Measurements from ENCODE around the gene SCAP. TPM values are rescaled to one million over a fixed set of nuclear protein-coding genes. Genes with fewer than 3 reads are reported as not detected.

Gene SCAP
- total and polyA plus RNA-seq, 2 of the 4 experiments (the other 2 are of a cell fraction): 25.3 to 34.6 TPM

DNA sequence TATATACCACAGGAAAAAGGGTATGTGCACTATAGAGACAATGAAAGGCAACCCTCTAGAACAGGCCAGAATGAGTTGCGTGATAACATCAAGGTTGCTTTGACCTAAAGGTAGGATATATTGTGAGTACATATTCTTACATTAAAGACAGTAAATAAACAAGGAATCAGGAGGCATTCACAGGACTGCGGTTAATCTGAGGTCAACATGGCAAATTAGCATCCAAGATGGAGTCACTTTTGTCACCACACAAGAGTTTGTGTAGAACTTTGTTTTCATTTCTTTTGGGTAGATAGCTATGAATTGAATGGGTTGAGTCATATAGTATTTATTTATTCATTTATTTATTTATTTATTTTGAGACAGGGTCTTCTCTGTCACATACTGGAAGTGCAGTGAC is 11.5 kb upstream of the SCAP start:
- no peak overlapping the region for H4K8ac ChIP-seq (ENCODE audit: low read depth in 2 of 2, low read length in 2 of 2)
- H2AK5ac ChIP-seq (ENCODE audit: low read depth, low read length): no peak overlapping the region
- H3K4me2 ChIP-seq (ENCODE audit: low read depth, low read length): no peak overlapping the region
- no peak overlapping the region for H3K56ac ChIP-seq (ENCODE audit: extremely low read depth, insufficient read depth, low read length)
- in situ Hi-C loops (cut with MboI; ENCODE audit: low sequenced_read_pairs) (no loop called here), intact Hi-C loops (cut with micrococcal nuclease) (no loop called here), dilution Hi-C loops (cut with HindIII; ENCODE audit: low sequenced_read_pairs, unreplicated experiment) (no loop called here)
- H3K9me3 ChIP-seq (ENCODE audit: control insufficient read depth, insufficient read depth, low read length): no peaks in the 10 kb centered on the region
- 0 out of 2 replicates have a peak, but pooled peaks cover 1% of the 10 kb centered on the region for H3K36me3 ChIP-seq (ENCODE audit: control insufficient read depth, insufficient read depth, low read length)
- no peaks in the 10 kb centered on the region for H3K27me3 ChIP-seq (ENCODE audit: control insufficient read depth, insufficient read depth, low read length)
- H2BK5ac ChIP-seq (ENCODE audit: low read depth, low read length, poor library complexity, severe bottlenecking): no peak overlapping the region
- DNase-seq (no peak), ATAC-seq (ENCODE audit: low read depth) (no peak)
- H3K18ac ChIP-seq (ENCODE audit: low read depth, low read length): no peak overlapping the region
- no peaks in the 10 kb centered on the region for H4K20me1 ChIP-seq (ENCODE audit: insufficient read depth, low read length)
- no peak overlapping the region for H2AFZ ChIP-seq (replicated peaks; ENCODE audit: low read length, poor library complexity)
- no peak overlapping the region for H4K91ac ChIP-seq (ENCODE audit: insufficient read depth, low read depth, low read length)
- H3K9me1 ChIP-seq (ENCODE audit: insufficient read depth, low read length): peaks cover 9% of the 10 kb centered on the region
- no TSS peak for BruUV-seq (replicated peaks)
- 0 out of 2 replicates have a peak, but pooled peaks cover 1% of the 10 kb centered on the region for H3K4me1 ChIP-seq (ENCODE audit: control insufficient read depth, insufficient read depth, low read length)
- ChIA-PET POLR2A (ENCODE audit: unreplicated experiment) (no interaction called here), CTCF (no interaction called here)
- no peak overlapping the region for H2BK20ac ChIP-seq (ENCODE audit: low read depth, low read length)
- no peak overlapping the region for H4K5ac ChIP-seq (ENCODE audit: low read depth, low read length)
- no peak overlapping the region for H3K23ac ChIP-seq (ENCODE audit: low read depth, low read length)
- no peak overlapping the region for H3K4me3 ChIP-seq (ENCODE audit: insufficient read depth, low read depth, low read length)
- H2BK120ac ChIP-seq (ENCODE audit: low read depth, low read length): no peak overlapping the region
- H2BK15ac ChIP-seq (ENCODE audit: low read depth, low read length): no peak overlapping the region
- H3K79me1 ChIP-seq (ENCODE audit: low read depth in 1 of 2, low read length in 2 of 2): 0 out of 4 replicates have a peak, but pooled peaks cover 0 to 3% of the 10 kb centered on the region in 2 experiments
- no CpG with 5 or more reads among the region's 2 CpGs for WGBS, 2 experiments (ENCODE audit: extremely low coverage in 2 of 2, insufficient read length in 1 of 2)
- no peak overlapping the region for H3K14ac ChIP-seq (replicated peaks; ENCODE audit: low read depth, low read length)
- H3K4ac ChIP-seq (ENCODE audit: low read depth, low read length): no peak overlapping the region
- H2AK9ac ChIP-seq (replicated peaks; ENCODE audit: low read depth, low read length, poor library complexity): no peak overlapping the region
- no peak overlapping the region for H3K27ac ChIP-seq (ENCODE audit: insufficient read depth, low read length)
- TF ChIP-seq CHD1 (IDR thresholded peaks at IDR 0.05; ENCODE audit: low read depth, low read length): no peak
- TF ChIP-seq, protein P1, sequence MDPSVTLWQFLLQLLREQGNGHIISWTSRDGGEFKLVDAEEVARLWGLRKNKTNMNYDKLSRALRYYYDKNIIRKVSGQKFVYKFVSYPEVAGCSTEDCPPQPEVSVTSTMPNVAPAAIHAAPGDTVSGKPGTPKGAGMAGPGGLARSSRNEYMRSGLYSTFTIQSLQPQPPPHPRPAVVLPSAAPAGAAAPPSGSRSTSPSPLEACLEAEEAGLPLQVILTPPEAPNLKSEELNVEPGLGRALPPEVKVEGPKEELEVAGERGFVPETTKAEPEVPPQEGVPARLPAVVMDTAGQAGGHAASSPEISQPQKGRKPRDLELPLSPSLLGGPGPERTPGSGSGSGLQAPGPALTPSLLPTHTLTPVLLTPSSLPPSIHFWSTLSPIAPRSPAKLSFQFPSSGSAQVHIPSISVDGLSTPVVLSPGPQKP (IDR thresholded peaks at IDR 0.05; ENCODE audit: borderline replicate concordance, low read depth, low read length): no peak
- no peak for TF ChIP-seq BHLHE40 (IDR thresholded peaks at IDR 0.05; ENCODE audit: low read depth, low read length)
- no peak for TF ChIP-seq RAD21 (IDR thresholded peaks at IDR 0.05; ENCODE audit: low read length)
- TF ChIP-seq, protein P2, sequence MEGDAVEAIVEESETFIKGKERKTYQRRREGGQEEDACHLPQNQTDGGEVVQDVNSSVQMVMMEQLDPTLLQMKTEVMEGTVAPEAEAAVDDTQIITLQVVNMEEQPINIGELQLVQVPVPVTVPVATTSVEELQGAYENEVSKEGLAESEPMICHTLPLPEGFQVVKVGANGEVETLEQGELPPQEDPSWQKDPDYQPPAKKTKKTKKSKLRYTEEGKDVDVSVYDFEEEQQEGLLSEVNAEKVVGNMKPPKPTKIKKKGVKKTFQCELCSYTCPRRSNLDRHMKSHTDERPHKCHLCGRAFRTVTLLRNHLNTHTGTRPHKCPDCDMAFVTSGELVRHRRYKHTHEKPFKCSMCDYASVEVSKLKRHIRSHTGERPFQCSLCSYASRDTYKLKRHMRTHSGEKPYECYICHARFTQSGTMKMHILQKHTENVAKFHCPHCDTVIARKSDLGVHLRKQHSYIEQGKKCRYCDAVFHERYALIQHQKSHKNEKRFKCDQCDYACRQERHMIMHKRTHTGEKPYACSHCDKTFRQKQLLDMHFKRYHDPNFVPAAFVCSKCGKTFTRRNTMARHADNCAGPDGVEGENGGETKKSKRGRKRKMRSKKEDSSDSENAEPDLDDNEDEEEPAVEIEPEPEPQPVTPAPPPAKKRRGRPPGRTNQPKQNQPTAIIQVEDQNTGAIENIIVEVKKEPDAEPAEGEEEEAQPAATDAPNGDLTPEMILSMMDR (conservative IDR thresholded peaks at IDR 0.05; ENCODE audit: low read depth, low read length): no peak
- no peak for TF ChIP-seq MAZ (IDR thresholded peaks at IDR 0.05; ENCODE audit: borderline replicate concordance, low read depth, low read length)
- TF ChIP-seq RFX5 (IDR thresholded peaks at IDR 0.05; ENCODE audit: low read depth, low read length): no peak
- TF ChIP-seq MAFK (IDR thresholded peaks at IDR 0.05; ENCODE audit: low read depth, low read length): no peak
- no peak for TF ChIP-seq NFE2L2 (IDR thresholded peaks at IDR 0.05; ENCODE audit: low read depth, low read length)
- no peak for TF ChIP-seq RCOR1 (IDR thresholded peaks at IDR 0.05; ENCODE audit: insufficient replicate concordance, low read length)
- TF ChIP-seq CEBPB (IDR thresholded peaks at IDR 0.05; ENCODE audit: low read depth, low read length): no peak
- no peak for TF ChIP-seq SMC3 (IDR thresholded peaks at IDR 0.05; ENCODE audit: low read depth, low read length)
- TF ChIP-seq MXI1 (IDR thresholded peaks at IDR 0.05; ENCODE audit: borderline replicate concordance, low read depth, low read length): no peak
- no peak for TF ChIP-seq POLR2A (IDR thresholded peaks at IDR 0.05; ENCODE audit: low read depth, low read length)
- no peak for TF ChIP-seq FOS (IDR thresholded peaks at IDR 0.05; ENCODE audit: low read depth, low read length)
- H3K9ac ChIP-seq (ENCODE audit: low read depth, low read length): no peak overlapping the region

Data from IMR-90 (cell line).